PFSK-1 (cell line): Measurements from ENCODE around the gene KIF13A.

Source experiments
- FOXP2 ChIP-seq: optimal IDR thresholded peaks from 2 replicates; pipeline ENCODE3; 2011; ENCODE audit warnings: borderline replicate concordance, control low read depth, inconsistent platforms; ENCODE audit not compliant: insufficient read depth; ENCODE audit errors: extremely low read length, extremely low read depth
- POLR2AphosphoS5 ChIP-seq: IDR thresholded peaks from 2 replicates; pipeline ENCODE4 v1.6.1; 2012; ENCODE audit warnings: low read depth, mild to moderate bottlenecking, control low read depth, low read length, moderate library complexity
- REST ChIP-seq, 2 experiments: IDR thresholded peaks; 2 replicates each; pipeline versions ENCODE4 v1.6.1 to v1.8.0; 2011 to 2012; ENCODE audit warnings: low read depth in 2 of 2, low read length in 2 of 2, control low read depth in 1 of 2, inconsistent platforms in 1 of 2, mild to moderate bottlenecking in 1 of 2, moderate library complexity in 1 of 2; ENCODE audit not compliant: insufficient read depth in 1 of 2
- SIN3A ChIP-seq: IDR thresholded peaks from 2 replicates; pipeline ENCODE4 v1.6.1; 2012; ENCODE audit warnings: mild to moderate bottlenecking, low read length, moderate library complexity, borderline replicate concordance; ENCODE audit not compliant: insufficient read depth
- TAF1 ChIP-seq: IDR thresholded peaks from 2 replicates; pipeline ENCODE4 v1.6.1; 2012; ENCODE audit warnings: low read length, control low read depth, borderline replicate concordance; ENCODE audit not compliant: insufficient read depth

Gene KIF13A

DNA sequence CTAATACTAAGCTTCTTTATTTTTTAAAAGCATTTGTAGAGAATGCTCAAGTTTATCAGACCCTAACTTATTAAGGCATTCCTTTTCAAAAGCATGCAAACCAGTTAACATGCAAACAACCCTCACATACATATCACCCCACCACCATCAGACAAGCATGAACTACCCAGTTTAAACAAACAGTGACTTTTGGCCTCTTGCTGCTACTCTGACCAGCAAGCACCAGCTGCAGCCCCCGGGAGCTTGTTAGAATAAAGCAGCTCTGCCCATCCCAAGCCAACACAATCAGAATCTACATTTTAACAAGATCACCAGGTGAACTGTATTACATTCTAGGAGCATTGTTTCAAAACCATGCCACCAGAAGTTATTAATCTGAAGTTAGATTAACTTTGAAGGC, 274.9 kb downstream of the KIF13A start:
- no peak for TF ChIP-seq SIN3A

DNA sequence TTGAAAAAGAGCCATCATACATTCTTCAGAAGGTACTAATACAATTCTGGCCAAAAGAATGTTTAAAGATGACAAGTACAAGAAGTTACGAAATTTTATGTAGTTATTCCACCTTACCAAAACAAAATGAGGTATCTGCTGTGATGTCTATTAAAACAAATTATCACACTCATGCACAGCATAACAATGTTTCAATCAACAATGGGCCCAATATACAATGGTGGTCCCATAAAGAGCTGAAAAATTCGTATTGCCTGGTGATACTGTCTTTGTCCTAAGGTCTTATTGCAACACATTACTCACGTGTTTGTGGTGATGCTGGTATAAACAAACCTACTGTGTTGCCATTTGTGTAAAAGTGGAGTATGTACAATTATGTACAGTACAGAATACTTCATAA, 277.1 kb downstream of the KIF13A start:
- TF ChIP-seq FOXP2 (no peak), REST (IDR thresholded peaks at IDR 0.05; ENCODE audit: insufficient read depth in 1 of 2, low read depth in 2 of 2, low read length in 2 of 2) (no peak), POLR2AphosphoS5 (no peak), TAF1 (no peak), SIN3A (no peak)

- no peak for TF ChIP-seq TAF1
- TF ChIP-seq REST (IDR thresholded peaks at IDR 0.05; ENCODE audit: insufficient read depth in 1 of 2, low read depth in 2 of 2, low read length in 2 of 2) = no peak
- no peak for TF ChIP-seq SIN3A
- no peak for TF ChIP-seq FOXP2
- no peak for TF ChIP-seq POLR2AphosphoS5
Measured at GRCh38 chr6:17709476-17709875, 278.0 kb downstream of the KIF13A start.
